Raji (cell line): ENCODE data around the gene JTB.

Experiments
- POLR2A ChIP-seq: IDR thresholded peaks from 2 replicates; pipeline ENCODE4 v1.6.1; 2011; ENCODE audit warnings: low read depth, low read length, control low read depth; ENCODE audit not compliant: insufficient read depth

The JTB gene

DNA sequence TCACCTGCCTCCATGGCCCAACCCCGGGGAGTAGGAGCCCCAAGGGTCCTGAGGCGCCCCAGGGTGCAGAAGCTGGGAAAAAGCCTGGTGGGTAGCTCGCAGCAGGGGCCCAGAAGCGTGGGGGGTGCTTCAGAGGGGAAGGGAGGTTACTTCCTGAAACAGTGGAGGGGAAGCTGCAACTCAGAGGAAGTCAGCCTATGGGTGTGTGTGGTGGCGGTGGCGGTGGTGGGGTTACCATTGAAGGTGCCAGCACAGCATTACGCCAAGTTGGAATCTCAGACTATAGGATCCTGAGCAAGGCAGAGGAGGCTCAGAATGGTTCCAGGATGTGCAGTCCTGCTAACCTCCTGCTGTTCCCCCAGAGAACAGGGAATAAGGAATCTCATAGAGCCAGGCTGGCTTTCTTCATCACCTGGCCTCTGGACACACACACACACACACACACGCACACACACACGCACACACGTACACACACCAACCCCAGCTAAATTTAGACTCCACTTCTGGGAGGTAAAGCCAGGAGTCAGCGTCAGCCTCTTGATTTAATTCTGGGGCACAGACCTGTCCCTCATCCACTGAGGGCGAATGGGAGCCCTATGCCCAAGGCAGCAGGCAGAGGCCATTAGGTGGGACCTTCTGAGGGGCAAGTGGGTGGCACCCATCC lies 32.2 kb downstream of the JTB start:
- TF ChIP-seq POLR2A: peak; percentile 64

DNA sequence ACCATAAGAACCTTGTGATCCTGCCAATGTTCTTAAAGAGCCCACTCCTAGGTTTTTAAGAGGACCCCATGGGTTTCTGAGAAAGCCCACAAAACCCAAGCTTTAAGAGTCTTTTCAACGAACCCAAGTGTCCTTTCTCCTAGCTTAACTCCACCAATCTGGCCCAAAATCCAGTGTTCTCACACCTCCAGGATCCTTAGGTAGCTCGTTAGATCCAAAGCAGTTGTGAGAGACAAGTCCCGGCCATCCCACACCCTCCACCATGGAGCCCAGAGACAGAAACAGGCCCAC lies 32.7 kb downstream of the JTB start:
- TF ChIP-seq POLR2A: no peak

DNA sequence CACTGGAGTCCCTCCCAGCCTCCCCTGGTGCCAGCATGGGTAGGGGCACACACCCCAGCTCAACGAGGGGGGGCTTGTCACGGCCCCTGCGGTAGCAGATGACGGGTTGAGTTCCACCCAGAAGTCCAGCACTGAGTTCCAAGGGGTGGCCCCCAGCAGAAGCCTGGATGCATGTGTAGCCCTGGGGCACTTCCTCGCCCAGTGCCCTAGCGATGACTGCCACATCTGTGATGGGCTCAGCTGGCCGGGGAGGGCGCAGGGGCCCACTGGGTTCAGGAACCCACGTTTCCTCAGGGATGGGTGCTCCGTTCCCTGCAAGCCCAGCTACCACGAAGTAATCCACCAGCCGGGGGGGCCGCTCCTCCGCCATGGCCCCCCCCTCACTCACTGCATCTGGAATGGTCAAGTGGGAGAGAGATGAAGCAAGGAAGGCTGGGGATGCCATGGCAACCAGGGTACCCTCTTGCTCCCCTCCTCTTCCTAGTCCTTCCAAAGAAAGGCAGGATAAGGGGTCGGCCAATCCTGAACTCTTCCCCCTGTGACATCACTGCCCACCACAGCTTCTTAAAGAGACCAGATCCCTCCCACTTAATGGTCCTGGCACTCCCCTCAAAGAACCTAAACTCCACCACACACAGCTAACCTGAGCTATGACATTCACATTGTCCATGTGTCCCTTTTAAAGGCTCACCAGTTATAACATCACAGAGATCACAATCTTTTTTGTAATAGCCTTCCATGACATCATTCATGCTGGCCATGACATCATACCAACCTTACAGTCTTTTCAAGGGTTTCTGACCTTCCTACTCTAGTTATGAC lies 33.3 kb downstream of the JTB start:
- TF ChIP-seq POLR2A: no peak

GRCh38 chr1:153942766-153943549 lies 34.5 kb downstream of the JTB start:
- TF ChIP-seq POLR2A: no peak

DNA sequence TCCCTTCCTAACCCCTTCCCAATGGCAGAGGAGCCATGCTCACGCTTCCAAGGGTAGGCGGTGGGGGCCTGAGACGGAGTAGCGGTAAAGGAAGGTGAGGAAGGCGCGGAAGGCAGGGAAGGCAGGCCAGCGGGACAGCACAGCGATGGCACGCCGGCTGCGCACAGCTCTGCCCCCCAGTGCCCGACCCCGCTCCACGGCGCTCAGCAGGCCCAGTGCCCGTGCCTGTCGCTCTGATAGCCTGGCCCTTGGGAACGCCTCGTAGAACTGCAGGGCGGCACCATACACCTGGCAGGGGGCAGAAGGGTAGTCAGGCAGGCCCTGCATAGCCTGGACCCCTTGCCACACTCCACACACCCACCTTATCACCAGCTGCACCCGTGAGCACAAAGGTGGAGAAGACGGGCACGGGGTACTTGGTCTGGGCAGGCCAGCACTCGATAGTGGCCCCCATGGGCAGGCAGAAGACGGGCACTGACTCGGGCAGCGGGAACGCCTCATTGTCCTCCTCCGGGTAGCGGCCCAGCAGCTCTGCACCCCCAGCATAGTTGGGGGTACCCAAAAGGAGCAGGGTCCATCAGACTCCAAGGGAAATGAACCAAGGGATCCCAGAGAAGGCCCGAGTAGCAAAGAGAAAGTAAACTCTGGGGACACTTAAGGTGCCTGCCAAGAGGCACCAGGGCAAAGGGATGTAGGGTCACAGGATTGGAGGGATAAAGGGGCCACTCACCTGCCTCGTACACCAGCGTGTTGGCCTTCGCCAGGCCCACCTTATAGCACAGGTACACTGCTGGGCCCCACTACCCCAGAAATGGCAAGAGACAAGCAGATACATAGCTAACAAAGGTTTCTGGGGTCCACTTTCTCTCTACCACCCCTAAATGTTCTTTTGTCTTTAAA lies 35.4 kb downstream of the JTB start:
- no peak for TF ChIP-seq POLR2A

DNA sequence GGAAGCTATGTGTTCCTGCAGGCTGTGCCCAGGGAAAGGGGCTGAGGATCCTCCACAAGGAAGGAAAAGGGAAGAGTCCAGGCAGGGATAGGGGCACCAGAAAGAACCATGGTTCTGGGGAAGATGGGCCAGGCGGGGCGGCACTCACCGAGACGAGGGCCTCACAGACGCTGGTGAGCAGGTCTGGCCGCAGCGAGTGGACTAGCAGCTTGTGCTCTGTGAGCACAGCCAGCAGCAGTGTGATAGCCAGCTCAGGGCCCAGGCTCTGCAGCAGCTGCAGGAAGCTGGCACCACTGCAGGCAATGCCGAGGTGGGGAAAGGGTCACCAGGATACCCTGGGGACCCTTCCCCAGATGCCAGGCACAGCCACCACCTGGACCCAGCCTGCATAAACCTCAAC lies 36.7 kb downstream of the JTB start:
- no peak for TF ChIP-seq POLR2A

DNA sequence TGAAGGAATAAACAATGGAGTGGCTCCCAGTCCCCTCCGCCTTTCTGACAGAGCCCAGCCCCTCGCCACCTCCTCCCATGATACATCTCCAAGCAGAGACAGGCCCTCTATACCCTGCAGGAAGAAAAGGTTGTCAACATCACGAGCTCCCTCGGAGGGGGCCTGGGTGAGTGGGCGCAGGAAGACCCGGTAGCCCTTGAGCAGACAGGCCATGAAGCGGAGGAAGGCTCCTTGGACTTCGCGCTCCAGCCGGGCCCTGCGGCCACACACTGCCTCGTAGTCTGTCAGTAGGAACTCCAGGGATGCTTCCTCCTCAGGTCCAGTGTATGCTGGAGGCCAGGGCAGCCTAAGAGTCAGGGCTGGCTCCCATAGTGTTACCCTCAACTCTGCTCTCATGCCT lies 38.0 kb downstream of the JTB start:
- no peak for TF ChIP-seq POLR2A

DNA sequence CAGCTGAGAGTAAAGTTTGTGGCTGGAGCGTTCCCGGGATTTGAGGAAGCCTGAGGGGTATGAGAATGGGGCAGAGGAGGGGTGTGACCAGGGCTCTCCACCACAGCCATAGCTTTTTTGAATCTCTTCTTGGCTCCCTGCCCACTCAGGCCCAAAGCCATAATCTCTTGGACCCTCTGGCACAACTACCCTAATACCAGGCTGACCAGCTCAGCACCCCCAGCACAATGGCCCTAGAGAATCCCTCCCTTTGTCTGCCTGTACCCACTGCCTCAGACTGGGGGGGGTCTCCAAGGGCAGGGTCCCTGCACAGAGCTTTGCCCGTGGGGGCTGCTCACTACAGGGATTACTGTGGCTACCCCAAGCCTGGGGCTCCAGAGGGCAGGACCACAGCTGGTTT lies 38.5 kb downstream of the JTB start:
- no peak for TF ChIP-seq POLR2A

DNA sequence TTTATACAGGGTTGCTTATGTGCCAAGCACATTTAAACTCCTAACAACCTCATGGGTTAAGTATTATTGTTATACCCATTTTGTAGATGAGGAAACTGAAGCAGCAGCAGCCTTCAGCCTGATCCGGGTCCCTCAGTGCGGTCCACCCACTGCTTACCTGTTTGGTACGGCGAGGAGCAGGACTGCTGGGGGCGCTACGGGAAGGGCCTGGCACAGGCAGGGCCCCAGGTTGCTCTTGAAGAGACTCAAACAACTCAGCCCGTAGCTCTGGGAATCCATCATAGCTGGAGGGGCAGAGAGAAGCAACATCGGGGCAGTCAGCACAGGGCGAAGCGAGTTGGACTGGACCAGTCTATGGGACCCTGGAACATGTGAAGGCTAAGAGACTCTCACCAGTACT lies 40.1 kb downstream of the JTB start:
- no peak for TF ChIP-seq POLR2A

GRCh38 chr1:153936011-153936802 lies 41.3 kb downstream of the JTB start:
- TF ChIP-seq POLR2A: no peak

DNA sequence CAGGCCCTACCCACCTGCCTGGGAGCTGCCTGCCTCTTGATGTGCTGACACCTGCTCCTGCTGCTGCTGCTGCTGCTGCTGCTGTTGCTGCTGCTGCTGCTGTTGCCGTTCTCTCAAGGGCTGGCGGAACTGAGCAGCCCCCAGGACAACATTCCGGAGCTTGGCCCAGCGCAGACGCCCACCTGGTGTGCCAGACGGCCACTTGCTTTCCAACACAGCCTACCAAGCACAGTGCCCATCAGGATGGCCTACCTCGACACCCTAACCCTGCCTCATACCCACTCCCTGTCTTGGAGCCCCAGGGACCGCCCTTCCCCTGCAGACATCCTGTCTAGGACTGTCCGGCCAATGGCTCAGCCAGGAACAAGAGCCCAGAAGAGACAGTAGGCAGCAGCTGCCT lies 42.7 kb downstream of the JTB start:
- no peak for TF ChIP-seq POLR2A

DNA sequence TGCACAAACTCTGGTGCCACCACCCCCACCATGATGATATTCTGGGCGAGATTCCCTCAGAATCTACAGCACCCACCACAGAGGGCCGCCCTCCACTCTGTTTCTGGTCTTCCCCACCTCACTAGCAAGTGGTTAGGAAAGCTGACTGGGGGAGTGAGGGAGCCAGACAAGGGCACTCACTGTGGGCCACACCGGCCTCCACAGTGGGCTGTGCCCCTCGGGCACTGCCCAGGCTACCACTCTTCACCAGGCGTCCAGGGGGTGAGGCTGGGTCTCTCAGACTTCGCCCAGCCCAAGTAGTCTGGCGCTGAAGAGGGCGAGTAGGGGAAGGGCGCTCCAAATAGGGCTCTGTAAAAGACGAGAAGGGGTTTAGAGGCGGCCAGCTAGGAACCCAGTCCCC lies 43.5 kb downstream of the JTB start:
- no peak for TF ChIP-seq POLR2A

GRCh38 chr1:153933430-153933829 lies 44.0 kb downstream of the JTB start:
- no peak for TF ChIP-seq POLR2A
